GM23338 (cell line): ENCODE data around the gene LGALS7. TPM values are rescaled to one million over a fixed set of nuclear protein-coding genes. Genes with fewer than 3 reads are reported as not detected.

Experiments used
- ATAC-seq: fragments of 200-7000 bp; cut with Tn5 transposase; 3 replicates; pipeline ENCODE4 v1.9.1; 2020
- DNase-seq: peaks from one replicate; pipeline ENCODE4 v3.0.0-alpha.2; 2015; ENCODE audit warnings: low spot score
- H2AFZ ChIP-seq: fragments of 200-600 bp; sonication (generic); 2 replicates; pipeline ENCODE4 v1.8.0; 2016; ENCODE audit warnings: antibody characterized with exemption, mild to moderate bottlenecking, moderate library complexity
- H3F3A ChIP-seq: fragments of 200-600 bp; sonication (generic); replicated peaks from 2 replicates; pipeline ENCODE4 v1.8.0; 2017; ENCODE audit warnings: antibody characterized with exemption, mixed run types, low read depth
- H3K27ac ChIP-seq: fragments of 200-600 bp; sonication (generic); 2 replicates; pipeline ENCODE4 v1.6.1; 2016; ENCODE audit warnings: low read depth
- H3K27me3 ChIP-seq: fragments of 200-600 bp; sonication (generic); 2 replicates; pipeline ENCODE4 v1.8.0; 2016; ENCODE audit warnings: mild to moderate bottlenecking, mixed run types, moderate library complexity; ENCODE audit not compliant: insufficient read depth
- H3K36me3 ChIP-seq: fragments of 200-600 bp; sonication (generic); 2 replicates; pipeline ENCODE4 v1.8.0; 2016; ENCODE audit warnings: mild to moderate bottlenecking; ENCODE audit not compliant: insufficient read depth
- H3K4me1 ChIP-seq: fragments of 200-600 bp; sonication (generic); 2 replicates; pipeline ENCODE4 v1.8.0; 2016; ENCODE audit warnings: mild to moderate bottlenecking, moderate library complexity; ENCODE audit not compliant: insufficient read depth
- H3K4me2 ChIP-seq: fragments of 200-600 bp; sonication (generic); 2 replicates; pipeline ENCODE4 v1.7.1; 2017; ENCODE audit warnings: mixed run types
- H3K4me3 ChIP-seq: fragments of 200-600 bp; sonication (generic); 2 replicates; pipeline ENCODE4 v1.6.1; 2016; ENCODE audit warnings: mixed run types
- H3K79me2 ChIP-seq: fragments of 200-600 bp; sonication (generic); replicated peaks from 2 replicates; pipeline ENCODE4 v1.8.0; 2017; ENCODE audit warnings: mild to moderate bottlenecking; ENCODE audit not compliant: insufficient read depth
- H3K9me2 ChIP-seq: fragments of 200-600 bp; sonication (generic); 2 replicates; pipeline ENCODE4 v1.8.0; 2017; ENCODE audit not compliant: insufficient read depth
- H4K20me1 ChIP-seq: fragments of 200-600 bp; sonication (generic); replicated peaks from 2 replicates; pipeline ENCODE4 v1.8.0; 2017; ENCODE audit warnings: mild to moderate bottlenecking; ENCODE audit not compliant: insufficient read depth
- H3K27ac Mint-ChIP-seq: 2 replicates; pipeline ENCODE4 v1.8.0; 2020; ENCODE audit warnings: inconsistent platforms, mild to moderate bottlenecking, moderate library complexity, mixed read lengths
- H3K27me3 Mint-ChIP-seq: 3 replicates; pipeline ENCODE4 v1.8.0; 2022; ENCODE audit warnings: low read depth, mild to moderate bottlenecking, moderate library complexity, mixed read lengths, inconsistent platforms; ENCODE audit not compliant: insufficient read depth, poor library complexity
- H3K36me3 Mint-ChIP-seq: 3 replicates; pipeline ENCODE4 v1.8.0; 2021; ENCODE audit warnings: low read depth, mild to moderate bottlenecking, inconsistent platforms, moderate library complexity, mixed read lengths
- H3K4me1 Mint-ChIP-seq: 3 replicates; pipeline ENCODE4 v1.8.0; 2020; ENCODE audit warnings: mild to moderate bottlenecking, inconsistent platforms, mixed read lengths
- H3K4me3 Mint-ChIP-seq: 3 replicates; pipeline ENCODE4 v1.8.0; 2021; ENCODE audit warnings: moderate library complexity, mild to moderate bottlenecking, inconsistent platforms, mixed read lengths
- H3K9me3 Mint-ChIP-seq: 3 replicates; pipeline ENCODE4 v1.8.0; 2020; ENCODE audit warnings: moderate library complexity, mild to moderate bottlenecking, inconsistent platforms, mixed read lengths
- EZH2phosphoT487 ChIP-seq: fragments of 200-600 bp; sonication (generic); IDR thresholded peaks from one replicate; pipeline ENCODE4 v1.8.1; 2018; ENCODE audit warnings: antibody characterized with exemption; ENCODE audit not compliant: unreplicated experiment
- JUNB ChIP-seq: IDR thresholded peaks from one replicate; pipeline ENCODE4 v1.6.1; 2016; ENCODE audit warnings: antibody characterized with exemption; ENCODE audit not compliant: unreplicated experiment
- POLR2AphosphoS5 ChIP-seq: IDR thresholded peaks from 2 replicates; pipeline ENCODE4 v1.6.1; 2016; ENCODE audit warnings: antibody characterized with exemption, low read depth
- STAT1 ChIP-seq: IDR thresholded peaks from one replicate; pipeline ENCODE4 v1.6.1; 2016; ENCODE audit warnings: antibody characterized with exemption; ENCODE audit not compliant: unreplicated experiment
- ZNF462 ChIP-seq: fragments of 250-450 bp; sonication (Bioruptor Pico); IDR thresholded peaks from 2 replicates; pipeline ENCODE4 v1.5.0; 2020; ENCODE audit warnings: mild to moderate bottlenecking, moderate library complexity
- polyA plus RNA-seq: library from polyadenylated mRNA; unstranded; fragments of >200 nt; fragmentation: Nextera tagmentation; extraction: Ambion mirVana; gene quantifications from 2 replicates; pipeline ENCODE4 v1.2.1, GENCODE V29; 2016
- total RNA-seq: library from RNA; depleted of rRNA; stranded (reverse); fragments of >200 nt; shearing (Covaris generic); gene quantifications from 2 replicates; pipeline ENCODE4 v1.2.3, GENCODE V29; 2014

Gene LGALS7
- total and polyA plus RNA-seq, 2 experiments from 2014 or later, result 1.6 TPM; not detected in 1

GRCh38 chr19:38795549-38795948 is 22.2 kb upstream of the LGALS7 start:
- H3K27me3 ChIP-seq, result peaks cover 9% of the 10 kb centered on the region; the same call in 1 of the 2 replicates
- Mint-ChIP-seq H3K4me3 (no peak overlapping the region), H3K36me3 (peaks cover 3% of the 10 kb centered on the region; the same call in 1 of the 3 replicates), H3K9me3 (peaks cover 11% of the 10 kb centered on the region), H3K27me3 (peaks cover 13% of the 10 kb centered on the region), H3K27ac (no peak overlapping the region), H3K4me1 (peaks cover 4% of the 10 kb centered on the region)
- no peak overlapping the region for H3K27ac ChIP-seq
- no peaks in the 10 kb centered on the region for H4K20me1 ChIP-seq
- no peaks in the 10 kb centered on the region for H3F3A ChIP-seq
- no peaks in the 10 kb centered on the region for H3K36me3 ChIP-seq
- ATAC-seq (no peak), DNase-seq (no peak)
- H3K79me2 ChIP-seq, result no peaks in the 10 kb centered on the region
- H3K9me2 ChIP-seq, result 0 out of 2 replicates have a peak, but pooled peaks cover 3% of the 10 kb centered on the region
- H3K4me1 ChIP-seq, result peaks cover 6% of the 10 kb centered on the region; the same call in 1 of the 2 replicates
- no peak overlapping the region for H3K4me3 ChIP-seq
- TF ChIP-seq ZNF462 (CRISPR knock-in tag), result no peak
- no peak overlapping the region for H3K4me2 ChIP-seq
- H2AFZ ChIP-seq, result no peak overlapping the region

- no peak overlapping the region for H3K27ac ChIP-seq
- H3K27ac Mint-ChIP-seq, result no peak overlapping the region
- H3K9me3 Mint-ChIP-seq, result peaks cover 7% of the 10 kb centered on the region; the same call in 2 of the 3 replicates
- peaks cover 12% of the 10 kb centered on the region for H3K27me3 Mint-ChIP-seq
- no peaks in the 10 kb centered on the region for H3K36me3 Mint-ChIP-seq
- H3K9me2 ChIP-seq, result no peaks in the 10 kb centered on the region
- ATAC-seq (no peak), DNase-seq (no peak)
- H4K20me1 ChIP-seq, result no peaks in the 10 kb centered on the region
- H3K4me2 ChIP-seq, result no peak overlapping the region
- no peaks in the 10 kb centered on the region for H3F3A ChIP-seq
- peaks cover 4% of the 10 kb centered on the region for H3K4me1 Mint-ChIP-seq
- H3K4me3 ChIP-seq, result no peak overlapping the region
- H2AFZ ChIP-seq, result no peak overlapping the region
- peaks cover 6% of the 10 kb centered on the region; the same call in 1 of the 2 replicates for H3K4me1 ChIP-seq
- H3K79me2 ChIP-seq, result no peaks in the 10 kb centered on the region
- H3K4me3 Mint-ChIP-seq, result peak overlapping the region; percentile 50; the same call in 1 of the 3 replicates
- H3K27me3 ChIP-seq, result peaks cover 11% of the 10 kb centered on the region; the same call in 1 of the 2 replicates
- H3K36me3 ChIP-seq, result no peaks in the 10 kb centered on the region
- no peak for TF ChIP-seq STAT1
- TF ChIP-seq JUNB, result no peak
- TF ChIP-seq POLR2AphosphoS5, result no peak
- no peak for TF ChIP-seq EZH2phosphoT487
- no peak for TF ChIP-seq ZNF462 (CRISPR knock-in tag)
These were observed 20.4 kb upstream of the LGALS7 start for GRCh38 chr19:38793671-38794070.
